ENCODE data around the gene IZUMO1. TPM values are rescaled to one million over a fixed set of nuclear protein-coding genes. Genes with fewer than 3 reads are reported as not detected.

Gene IZUMO1
- total and polyA plus RNA-seq, 2 of the 13 experiments (the other 11 are each of a cell fraction or from before 2014, with no cell fraction given) = 0.07 to 0.22 TPM

GRCh38 chr19:48716562-48717291 lies 30.0 kb downstream of the IZUMO1 start (continued):
- TF ChIP-seq AKNA (CRISPR knock-in tag; IDR thresholded peaks at IDR 0.05; ENCODE audit: borderline replicate concordance) (no peak), FOXP4 (CRISPR knock-in tag; IDR thresholded peaks at IDR 0.05) (no peak), ZNF407 (CRISPR knock-in tag; IDR thresholded peaks at IDR 0.05; ENCODE audit: not compliant biosample characterization) (no peak), ZNF513 (CRISPR knock-in tag; conservative IDR thresholded peaks at IDR 0.05) (no peak), ZNF607 (CRISPR knock-in tag; IDR thresholded peaks at IDR 0.05; ENCODE audit: borderline replicate concordance) (no peak), ZSCAN29 (CRISPR knock-in tag; conservative IDR thresholded peaks at IDR 0.05) (no peak), ZNF460 (CRISPR knock-in tag; IDR thresholded peaks at IDR 0.05; ENCODE audit: borderline replicate concordance) (no peak), KLF9 (CRISPR knock-in tag; IDR thresholded peaks at IDR 0.05; ENCODE audit: low read depth) (no peak), XBP1 (CRISPR knock-in tag; IDR thresholded peaks at IDR 0.05) (no peak)

Measured in HepG2 (cell line).